ENCODE measurements around the gene FYB1. TPM values are rescaled to one million over a fixed set of nuclear protein-coding genes. Genes with fewer than 3 reads are reported as not detected.

The FYB1 gene
- total RNA-seq, 1 experiment from 2014 or later: 0.46 TPM

GRCh38 chr5:39216631-39217030 is 2.7 kb downstream of the FYB1 start:
- no peak for DNase-seq (ENCODE audit: low read depth, low spot score)
- in situ Hi-C loops (cut with HindIII; ENCODE audit: low pct_unique_long_range_greater_than_20kb, low sequenced_read_pairs): no loop called here
- Histone ChIP-seq H3K4me1 (ENCODE audit: control insufficient read depth, insufficient read depth, low read length) (no peaks in the 10 kb centered on the region), H3K27me3 (ENCODE audit: control insufficient read depth, insufficient read depth, low read length) (no peaks in the 10 kb centered on the region), H3K4me3 (ENCODE audit: low read depth in 2 of 2, low read length in 2 of 2) (no peak overlapping the region), H3K9me3 (ENCODE audit: control insufficient read depth, insufficient read depth, low read depth, low read length) (no peaks in the 10 kb centered on the region), H3K27ac (ENCODE audit: low read length) (no peak overlapping the region), H3K36me3 (ENCODE audit: control insufficient read depth, insufficient read depth, low read length) (no peaks in the 10 kb centered on the region)
- ChIA-PET POLR2A (no interaction called here), CTCF (interaction anchor here (1.2 kb wide), 1 partner anchor 159 kb away, joined by 3 read pairs; no protein-coding TSS in a partner anchor)
- TF ChIP-seq POLR2AphosphoS5 (IDR thresholded peaks at IDR 0.05; ENCODE audit: low read depth, low read length) (no peak), TCF7L2 (IDR thresholded peaks at IDR 0.05; ENCODE audit: low read depth, low read length) (no peak), CTCF (IDR thresholded peaks at IDR 0.05) (no peak), REST (IDR thresholded peaks at IDR 0.05; ENCODE audit: insufficient read depth in 1 of 2, low read depth in 2 of 2, low read length in 1 of 2) (no peak), SIN3A (IDR thresholded peaks at IDR 0.05; ENCODE audit: borderline replicate concordance, insufficient read depth, low read depth, low read length) (no peak)
- intact Hi-C loops (cut with micrococcal nuclease; ENCODE audit: unreplicated experiment): loop anchor here (2.0 to 5.0 kb wide), 3 partner anchors 66 to 354 kb away; no protein-coding TSS in a partner anchor
- BruUV-seq (replicated peaks): no TSS peak
- no peak for ATAC-seq

- DNase-seq (ENCODE audit: low read depth, low spot score) (no peak), ATAC-seq (no peak)
- no peaks in the 10 kb centered on the region for H3K4me1 ChIP-seq (ENCODE audit: control insufficient read depth, insufficient read depth, low read length)
- in situ Hi-C loops (cut with HindIII; ENCODE audit: low pct_unique_long_range_greater_than_20kb, low sequenced_read_pairs): no loop called here
- no peaks in the 10 kb centered on the region for H3K9me3 ChIP-seq (ENCODE audit: control insufficient read depth, insufficient read depth, low read depth, low read length)
- POLR2A ChIA-PET: no interaction called here
- no TSS peak for BruUV-seq (replicated peaks)
- H3K27me3 ChIP-seq (ENCODE audit: control insufficient read depth, insufficient read depth, low read length): no peaks in the 10 kb centered on the region
- TF ChIP-seq REST (IDR thresholded peaks at IDR 0.05; ENCODE audit: insufficient read depth in 1 of 2, low read depth in 2 of 2, low read length in 1 of 2): no peak
- TF ChIP-seq CTCF (IDR thresholded peaks at IDR 0.05): peak; percentile 7; the same call in 1 of the 2 replicates
- H3K4me3 ChIP-seq (ENCODE audit: low read depth in 2 of 2, low read length in 2 of 2): no peak overlapping the region
- H3K36me3 ChIP-seq (ENCODE audit: control insufficient read depth, insufficient read depth, low read length): no peaks in the 10 kb centered on the region
- H3K27ac ChIP-seq (ENCODE audit: low read length): no peak overlapping the region
- CTCF ChIA-PET: interaction anchor here (1.2 kb wide), 1 partner anchor 160 kb away, joined by 3 read pairs; no protein-coding TSS in a partner anchor
- intact Hi-C loops (cut with micrococcal nuclease; ENCODE audit: unreplicated experiment): loop anchor here (2.0 to 5.0 kb wide), 3 partner anchors 67 to 355 kb away; no protein-coding TSS in a partner anchor
These were observed 3.5 kb downstream of the FYB1 start for GRCh38 chr5:39215857-39216256.

Data from Panc1 (cell line).